Chondrocyte (in vitro differentiated cells): ENCODE results near the gene CREB5. TPM values are rescaled to one million over a fixed set of nuclear protein-coding genes. Genes with fewer than 3 reads are reported as not detected.

ENCODE experiments used
- DNase-seq: peaks from one replicate; pipeline ENCODE4 v3.0.0; 2021; ENCODE audit warnings: mixed read lengths, low spot score
- H3K27ac Mint-ChIP-seq: one replicate; pipeline ENCODE4 v1.8.0; 2021; ENCODE audit warnings: mild to moderate bottlenecking, moderate library complexity, mixed read lengths; ENCODE audit not compliant: unreplicated experiment
- H3K27me3 Mint-ChIP-seq: 2 replicates; pipeline ENCODE4 v1.8.0; 2021; ENCODE audit warnings: low read depth, mixed read lengths
- H3K36me3 Mint-ChIP-seq: 2 replicates; pipeline ENCODE4 v1.8.0; 2021; ENCODE audit warnings: low read depth, mixed read lengths
- H3K4me1 Mint-ChIP-seq: 2 replicates; pipeline ENCODE4 v1.8.0; 2021; ENCODE audit warnings: low read depth, mild to moderate bottlenecking, mixed read lengths
- H3K4me3 Mint-ChIP-seq: one replicate; pipeline ENCODE4 v1.8.0; 2021; ENCODE audit warnings: mild to moderate bottlenecking, moderate library complexity, mixed read lengths; ENCODE audit not compliant: unreplicated experiment
- H3K9me3 Mint-ChIP-seq: 2 replicates; pipeline ENCODE4 v1.8.0; 2021; ENCODE audit warnings: low read depth, mixed read lengths
- CTCF ChIP-seq: fragments of 200-600 bp; sonication (generic); IDR thresholded peaks from 2 replicates; pipeline ENCODE4 v1.5.0; 2021; ENCODE audit warnings: antibody characterized with exemption, mild to moderate bottlenecking, moderate library complexity
- total RNA-seq: library from RNA; stranded (reverse); gene quantifications from 3 replicates; pipeline ENCODE4 v1.2.1, GENCODE V29; 2021

Gene CREB5
- total RNA-seq, 1 donor from 2014 or later, result 8.2 TPM

- H3K27me3 Mint-ChIP-seq, result no peaks in the 10 kb centered on the region
- H3K27ac Mint-ChIP-seq, result no peak overlapping the region
- H3K4me3 Mint-ChIP-seq, result no peak overlapping the region
- peaks cover 5% of the 10 kb centered on the region for H3K4me1 Mint-ChIP-seq
- H3K9me3 Mint-ChIP-seq, result no peaks in the 10 kb centered on the region
- TF ChIP-seq CTCF, result no peak
- H3K36me3 Mint-ChIP-seq, result no peaks in the 10 kb centered on the region
- no peak for DNase-seq
Observed at GRCh38 chr7:28768577-28769147, 356.3 kb downstream of the CREB5 start.

- H3K4me1 Mint-ChIP-seq, result peaks cover 19% of the 10 kb centered on the region
- no peak for TF ChIP-seq CTCF
- DNase-seq, result no peak
- H3K9me3 Mint-ChIP-seq, result no peaks in the 10 kb centered on the region
- no peaks in the 10 kb centered on the region for H3K27me3 Mint-ChIP-seq
- H3K4me3 Mint-ChIP-seq, result no peak overlapping the region
- H3K27ac Mint-ChIP-seq, result no peak overlapping the region
- H3K36me3 Mint-ChIP-seq, result no peaks in the 10 kb centered on the region
Observed at GRCh38 chr7:28771906-28772622, 359.7 kb downstream of the CREB5 start.

- H3K27ac Mint-ChIP-seq, result no peak overlapping the region
- DNase-seq, result no peak
- no peaks in the 10 kb centered on the region for H3K9me3 Mint-ChIP-seq
- no peak for TF ChIP-seq CTCF
- peaks cover 18% of the 10 kb centered on the region for H3K4me1 Mint-ChIP-seq
- H3K36me3 Mint-ChIP-seq, result no peaks in the 10 kb centered on the region
- H3K27me3 Mint-ChIP-seq, result no peaks in the 10 kb centered on the region
- H3K4me3 Mint-ChIP-seq, result no peak overlapping the region
Observed at GRCh38 chr7:28773423-28774145, 361.3 kb downstream of the CREB5 start.

GRCh38 chr7:28774261-28774988 is 362.1 kb downstream of the CREB5 start:
- H3K9me3 Mint-ChIP-seq, result no peaks in the 10 kb centered on the region
- no peak for TF ChIP-seq CTCF
- peaks cover 25% of the 10 kb centered on the region for H3K4me1 Mint-ChIP-seq
- H3K36me3 Mint-ChIP-seq, result no peaks in the 10 kb centered on the region
- no peak overlapping the region for H3K27ac Mint-ChIP-seq
- H3K4me3 Mint-ChIP-seq, result no peak overlapping the region
- no peak for DNase-seq
- no peaks in the 10 kb centered on the region for H3K27me3 Mint-ChIP-seq
